GM21737 (cell line): Measurements from ENCODE around the gene LINGO3.

Source experiments
- ATAC-seq: cut with Tn5 transposase; IDR thresholded peaks from one replicate; pipeline ENCODE4 v1.9.1; 2021; ENCODE audit warnings: mild to moderate bottlenecking, moderate library complexity; ENCODE audit not compliant: unreplicated experiment

Gene LINGO3

GRCh38 chr19:2266183-2266993, 41.6 kb downstream of the LINGO3 start:
- no peak for ATAC-seq

DNA sequence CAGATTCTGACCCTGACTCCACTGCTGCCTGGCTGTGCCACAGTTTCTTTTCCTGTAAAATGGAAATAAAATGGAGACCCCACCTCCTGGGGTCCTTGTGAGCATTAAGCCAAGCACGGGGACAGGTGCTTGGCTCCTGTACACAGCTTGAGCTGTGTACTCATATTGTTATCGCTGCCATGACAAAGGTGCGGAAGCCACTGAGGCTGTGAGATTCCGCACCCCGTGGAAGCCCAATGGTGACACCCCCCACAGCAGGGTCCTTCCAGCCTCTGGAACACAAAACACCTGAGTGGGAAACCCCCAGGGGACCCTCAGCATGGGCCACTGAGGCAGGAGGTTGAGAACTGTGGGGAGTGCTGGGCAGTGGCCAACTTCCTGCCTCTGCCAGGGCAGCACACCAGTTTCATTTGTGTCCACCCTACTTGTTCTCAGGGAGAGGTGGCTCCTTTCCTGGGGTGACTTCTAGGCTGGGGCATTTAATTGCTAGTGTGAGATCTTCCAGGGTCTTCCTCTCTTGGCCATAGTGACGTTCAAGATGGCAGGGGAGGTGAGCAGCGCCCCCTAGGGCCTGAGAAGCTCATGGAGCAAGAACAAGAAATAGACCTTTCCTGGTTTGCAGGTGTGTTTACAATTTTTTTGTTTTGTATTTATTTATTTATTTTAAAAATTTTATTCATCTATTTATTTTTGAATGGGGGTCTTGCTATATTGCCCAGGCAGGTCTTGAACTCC, 46.3 kb downstream of the LINGO3 start:
- ATAC-seq: no peak

- ATAC-seq: no peak
Measured at GRCh38 chr19:2260341-2260805, 47.6 kb downstream of the LINGO3 start.

DNA sequence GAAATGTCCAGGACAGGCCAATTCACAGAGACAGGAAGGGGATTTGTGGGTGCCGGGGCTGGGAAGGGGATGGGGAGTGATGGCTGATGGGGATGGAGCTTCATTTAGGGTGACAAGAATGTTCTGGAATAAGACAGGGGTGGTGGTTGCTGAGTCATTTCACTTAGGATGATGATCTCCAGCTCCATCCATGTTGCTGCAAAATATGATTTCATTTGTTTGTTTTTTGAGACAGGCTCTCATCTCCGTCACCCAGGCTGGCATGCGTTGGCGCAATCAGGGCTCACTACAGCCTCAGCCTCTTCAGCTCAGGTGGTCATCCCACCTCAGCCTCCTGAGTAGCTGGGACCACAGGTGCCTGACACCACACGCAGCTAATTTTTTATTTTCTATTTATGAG, 48.6 kb downstream of the LINGO3 start:
- ATAC-seq: no peak
